ENCODE data around the gene LRRN1. TPM values are rescaled to one million over a fixed set of nuclear protein-coding genes. Genes with fewer than 3 reads are reported as not detected.

LRRN1 gene
- polyA plus RNA-seq, 1 donor from 2014 or later = 24.5 TPM

DNA sequence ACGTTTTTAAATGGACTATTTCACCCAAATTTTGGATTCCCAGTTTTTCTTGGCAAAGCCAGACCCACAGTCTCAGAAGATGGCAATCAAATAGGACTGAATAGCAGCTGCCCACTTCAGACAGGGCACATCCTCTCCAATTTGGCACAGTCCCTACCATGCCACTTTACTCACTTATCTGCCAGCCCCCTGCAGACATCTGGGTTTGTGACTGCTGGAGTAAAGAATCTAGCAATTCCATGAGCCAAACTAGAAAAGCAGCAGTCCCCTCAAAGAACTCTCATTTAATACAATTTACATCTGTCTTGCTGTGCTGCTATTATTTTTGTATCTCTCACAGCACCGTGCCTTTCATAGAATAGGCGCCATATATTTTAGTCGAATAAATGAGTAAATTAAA, 16.0 kb upstream of the LRRN1 start:
- Histone ChIP-seq H3F3A (ENCODE audit: insufficient read depth, low read length, poor library complexity, severe bottlenecking) (no peaks in the 10 kb centered on the region), H3K4me2 (ENCODE audit: low read length) (no peak overlapping the region), H3K27ac (ENCODE audit: low read length) (no peak overlapping the region), H4K20me1 (ENCODE audit: insufficient read depth) (no peaks in the 10 kb centered on the region), H3K36me3 (ENCODE audit: insufficient read depth, low read length) (no peaks in the 10 kb centered on the region), H2AFZ (ENCODE audit: low read depth, low read length) (no peak overlapping the region), H3K9me2 (ENCODE audit: insufficient read depth, low read length) (no peaks in the 10 kb centered on the region), H3K79me2 (replicated peaks; ENCODE audit: insufficient read depth, low read length) (no peaks in the 10 kb centered on the region), H3K9ac (ENCODE audit: low read length) (no peak overlapping the region), H3K4me3 (ENCODE audit: low read length) (no peak overlapping the region), H3K27me3 (ENCODE audit: insufficient read depth, low read depth, low read length) (no peaks in the 10 kb centered on the region), H3K9me3 (ENCODE audit: low read length) (no peaks in the 10 kb centered on the region)
- TF ChIP-seq TAF1 (IDR thresholded peaks at IDR 0.05; ENCODE audit: low read depth) (no peak), MXI1 (conservative IDR thresholded peaks at IDR 0.05; ENCODE audit: poor library complexity, severe bottlenecking) (no peak), RAD21 (conservative IDR thresholded peaks at IDR 0.05) (no peak), SMC3 (conservative IDR thresholded peaks at IDR 0.05; ENCODE audit: poor library complexity) (no peak), EZH2 (IDR thresholded peaks at IDR 0.05; ENCODE audit: borderline replicate concordance, insufficient read depth, low read length, poor library complexity, severe bottlenecking) (no peak), POLR2AphosphoS5 (IDR thresholded peaks at IDR 0.05) (no peak), EP300 (conservative IDR thresholded peaks at IDR 0.05; ENCODE audit: poor library complexity, severe bottlenecking) (no peak)
- TF ChIP-seq, protein P1, sequence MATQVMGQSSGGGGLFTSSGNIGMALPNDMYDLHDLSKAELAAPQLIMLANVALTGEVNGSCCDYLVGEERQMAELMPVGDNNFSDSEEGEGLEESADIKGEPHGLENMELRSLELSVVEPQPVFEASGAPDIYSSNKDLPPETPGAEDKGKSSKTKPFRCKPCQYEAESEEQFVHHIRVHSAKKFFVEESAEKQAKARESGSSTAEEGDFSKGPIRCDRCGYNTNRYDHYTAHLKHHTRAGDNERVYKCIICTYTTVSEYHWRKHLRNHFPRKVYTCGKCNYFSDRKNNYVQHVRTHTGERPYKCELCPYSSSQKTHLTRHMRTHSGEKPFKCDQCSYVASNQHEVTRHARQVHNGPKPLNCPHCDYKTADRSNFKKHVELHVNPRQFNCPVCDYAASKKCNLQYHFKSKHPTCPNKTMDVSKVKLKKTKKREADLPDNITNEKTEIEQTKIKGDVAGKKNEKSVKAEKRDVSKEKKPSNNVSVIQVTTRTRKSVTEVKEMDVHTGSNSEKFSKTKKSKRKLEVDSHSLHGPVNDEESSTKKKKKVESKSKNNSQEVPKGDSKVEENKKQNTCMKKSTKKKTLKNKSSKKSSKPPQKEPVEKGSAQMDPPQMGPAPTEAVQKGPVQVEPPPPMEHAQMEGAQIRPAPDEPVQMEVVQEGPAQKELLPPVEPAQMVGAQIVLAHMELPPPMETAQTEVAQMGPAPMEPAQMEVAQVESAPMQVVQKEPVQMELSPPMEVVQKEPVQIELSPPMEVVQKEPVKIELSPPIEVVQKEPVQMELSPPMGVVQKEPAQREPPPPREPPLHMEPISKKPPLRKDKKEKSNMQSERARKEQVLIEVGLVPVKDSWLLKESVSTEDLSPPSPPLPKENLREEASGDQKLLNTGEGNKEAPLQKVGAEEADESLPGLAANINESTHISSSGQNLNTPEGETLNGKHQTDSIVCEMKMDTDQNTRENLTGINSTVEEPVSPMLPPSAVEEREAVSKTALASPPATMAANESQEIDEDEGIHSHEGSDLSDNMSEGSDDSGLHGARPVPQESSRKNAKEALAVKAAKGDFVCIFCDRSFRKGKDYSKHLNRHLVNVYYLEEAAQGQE (IDR thresholded peaks at IDR 0.05; ENCODE audit: borderline replicate concordance) = no peak
- TF ChIP-seq, protein P2, sequence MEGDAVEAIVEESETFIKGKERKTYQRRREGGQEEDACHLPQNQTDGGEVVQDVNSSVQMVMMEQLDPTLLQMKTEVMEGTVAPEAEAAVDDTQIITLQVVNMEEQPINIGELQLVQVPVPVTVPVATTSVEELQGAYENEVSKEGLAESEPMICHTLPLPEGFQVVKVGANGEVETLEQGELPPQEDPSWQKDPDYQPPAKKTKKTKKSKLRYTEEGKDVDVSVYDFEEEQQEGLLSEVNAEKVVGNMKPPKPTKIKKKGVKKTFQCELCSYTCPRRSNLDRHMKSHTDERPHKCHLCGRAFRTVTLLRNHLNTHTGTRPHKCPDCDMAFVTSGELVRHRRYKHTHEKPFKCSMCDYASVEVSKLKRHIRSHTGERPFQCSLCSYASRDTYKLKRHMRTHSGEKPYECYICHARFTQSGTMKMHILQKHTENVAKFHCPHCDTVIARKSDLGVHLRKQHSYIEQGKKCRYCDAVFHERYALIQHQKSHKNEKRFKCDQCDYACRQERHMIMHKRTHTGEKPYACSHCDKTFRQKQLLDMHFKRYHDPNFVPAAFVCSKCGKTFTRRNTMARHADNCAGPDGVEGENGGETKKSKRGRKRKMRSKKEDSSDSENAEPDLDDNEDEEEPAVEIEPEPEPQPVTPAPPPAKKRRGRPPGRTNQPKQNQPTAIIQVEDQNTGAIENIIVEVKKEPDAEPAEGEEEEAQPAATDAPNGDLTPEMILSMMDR (IDR thresholded peaks at IDR 0.05; ENCODE audit: poor library complexity, severe bottlenecking) = no peak

DNA sequence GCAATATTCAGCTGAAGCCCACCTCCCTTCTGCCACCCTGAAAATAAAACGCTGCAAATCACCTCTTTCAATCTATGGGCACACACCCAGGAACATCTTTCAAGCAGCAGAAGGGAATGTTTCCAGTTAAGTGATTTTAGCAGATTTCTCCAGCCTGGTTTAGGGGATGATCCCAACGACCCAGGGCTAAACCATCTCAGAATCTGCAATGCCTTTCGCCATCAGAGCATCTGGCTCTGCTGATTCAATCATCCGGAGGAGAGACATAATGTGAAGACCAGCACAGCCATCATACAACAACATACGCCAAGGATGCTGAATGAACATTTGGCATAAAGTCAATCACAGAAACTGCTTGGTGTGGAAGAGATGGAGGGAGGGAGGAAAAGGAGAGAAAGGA, 15.5 kb upstream of the LRRN1 start:
- H3K4me3 ChIP-seq (ENCODE audit: low read length) = no peak overlapping the region
- no peaks in the 10 kb centered on the region for H3F3A ChIP-seq (ENCODE audit: insufficient read depth, low read length, poor library complexity, severe bottlenecking)
- no peaks in the 10 kb centered on the region for H3K36me3 ChIP-seq (ENCODE audit: insufficient read depth, low read length)
- no peaks in the 10 kb centered on the region for H3K79me2 ChIP-seq (replicated peaks; ENCODE audit: insufficient read depth, low read length)
- H2AFZ ChIP-seq (ENCODE audit: low read depth, low read length) = no peak overlapping the region
- H3K27ac ChIP-seq (ENCODE audit: low read length) = no peak overlapping the region
- H3K27me3 ChIP-seq (ENCODE audit: insufficient read depth, low read depth, low read length) = no peaks in the 10 kb centered on the region
- TF ChIP-seq, protein P2 (IDR thresholded peaks at IDR 0.05; ENCODE audit: poor library complexity, severe bottlenecking) = no peak
- TF ChIP-seq POLR2AphosphoS5 (IDR thresholded peaks at IDR 0.05) (no peak), MXI1 (conservative IDR thresholded peaks at IDR 0.05; ENCODE audit: poor library complexity, severe bottlenecking) (no peak), RAD21 (conservative IDR thresholded peaks at IDR 0.05) (no peak), SMC3 (conservative IDR thresholded peaks at IDR 0.05; ENCODE audit: poor library complexity) (no peak), TAF1 (IDR thresholded peaks at IDR 0.05; ENCODE audit: low read depth) (no peak), EZH2 (IDR thresholded peaks at IDR 0.05; ENCODE audit: borderline replicate concordance, insufficient read depth, low read length, poor library complexity, severe bottlenecking) (no peak), EP300 (conservative IDR thresholded peaks at IDR 0.05; ENCODE audit: poor library complexity, severe bottlenecking) (no peak)
- TF ChIP-seq, protein P1 (IDR thresholded peaks at IDR 0.05; ENCODE audit: borderline replicate concordance) = no peak
- no peaks in the 10 kb centered on the region for H4K20me1 ChIP-seq (ENCODE audit: insufficient read depth)
- H3K9me2 ChIP-seq (ENCODE audit: insufficient read depth, low read length) = no peaks in the 10 kb centered on the region
- no peaks in the 10 kb centered on the region for H3K9me3 ChIP-seq (ENCODE audit: low read length)
- H3K4me2 ChIP-seq (ENCODE audit: low read length) = no peak overlapping the region
- H3K9ac ChIP-seq (ENCODE audit: low read length) = no peak overlapping the region

Data from neural cell (in vitro differentiated cells).